ENCODE measurements around the gene ZNF670. TPM values are rescaled to one million over a fixed set of nuclear protein-coding genes. Genes with fewer than 3 reads are reported as not detected.
A peak's percentile ranks its signal among the peaks of the same experiment; 100 is the strongest.

Gene ZNF670
- total RNA-seq, 3 donors from 2014 or later = 1.9 to 3.4 (median 2.3) TPM

- Histone ChIP-seq H3K4me1 (ENCODE audit: low read depth) (peaks cover 5% of the 10 kb centered on the region), H3K4me3 (no peak overlapping the region), H3K9me3 (peaks cover 2% of the 10 kb centered on the region), H3K36me3 (ENCODE audit: low read depth) (no peaks in the 10 kb centered on the region)
- no peak for ATAC-seq
- no peak for TF ChIP-seq CTCF (IDR thresholded peaks at IDR 0.05)
- intact Hi-C loops (cut with DNase I, micrococcal nuclease) = no loop called here
- no peak for DNase-seq
Measured at GRCh38 chr1:247107694-247108093, 29.1 kb upstream of the ZNF670 start.

GRCh38 chr1:247105966-247106365 is 27.4 kb upstream of the ZNF670 start:
- peaks cover 19% of the 10 kb centered on the region for H3K9me3 ChIP-seq
- intact Hi-C loops (cut with DNase I, micrococcal nuclease) = no loop called here
- ATAC-seq = no peak
- no peak overlapping the region for H3K4me3 ChIP-seq
- DNase-seq = no peak
- peaks cover 4% of the 10 kb centered on the region for H3K36me3 ChIP-seq (ENCODE audit: low read depth)
- H3K4me1 ChIP-seq (ENCODE audit: low read depth) = peaks cover 5% of the 10 kb centered on the region
- no peak for TF ChIP-seq CTCF (IDR thresholded peaks at IDR 0.05)

GRCh38 chr1:247104965-247105364 is 26.4 kb upstream of the ZNF670 start:
- intact Hi-C loops (cut with DNase I, micrococcal nuclease) = no loop called here
- DNase-seq = no peak
- H3K36me3 ChIP-seq (ENCODE audit: low read depth) = peaks cover 9% of the 10 kb centered on the region
- H3K9me3 ChIP-seq = peaks cover 29% of the 10 kb centered on the region
- no peak for ATAC-seq
- H3K4me3 ChIP-seq = no peak overlapping the region
- no peak for TF ChIP-seq CTCF (IDR thresholded peaks at IDR 0.05)
- H3K4me1 ChIP-seq (ENCODE audit: low read depth) = no peaks in the 10 kb centered on the region

- intact Hi-C loops (cut with DNase I, micrococcal nuclease) = no loop called here
Measured at GRCh38 chr1:247103859-247104591, 25.4 kb upstream of the ZNF670 start, which contains the start of gene ZNF669. Gene ZNF669, minus strand, starts transcription at chr1:247104356. Its CDS starts 157 bp downstream, at chr1:247104199.

GRCh38 chr1:247102381-247102780 is 23.8 kb upstream of the ZNF670 start:
- no peak overlapping the region for H3K4me3 ChIP-seq
- peaks cover 42% of the 10 kb centered on the region for H3K9me3 ChIP-seq
- no peak for ATAC-seq
- intact Hi-C loops (cut with DNase I, micrococcal nuclease) = no loop called here
- no peaks in the 10 kb centered on the region for H3K4me1 ChIP-seq (ENCODE audit: low read depth)
- no peak for TF ChIP-seq CTCF (IDR thresholded peaks at IDR 0.05)
- DNase-seq = no peak
- peaks cover 9% of the 10 kb centered on the region for H3K36me3 ChIP-seq (ENCODE audit: low read depth)

More at GRCh38 chr1:247103859-247104591, 25.4 kb upstream of the ZNF670 start, which contains the start of gene ZNF669:
- Histone ChIP-seq H3K9me3 (peaks cover 37% of the 10 kb centered on the region), H3K4me3 (peak within 1 kb of the TSS; percentile 70), H3K4me1 (ENCODE audit: low read depth) (no peaks in the 10 kb centered on the region), H3K36me3 (ENCODE audit: low read depth) (peaks cover 9% of the 10 kb centered on the region)
- ATAC-seq (peak; percentile 100), DNase-seq (peak; percentile 98)
- TF ChIP-seq CTCF (IDR thresholded peaks at IDR 0.05) = no peak
